Upper lobe of left lung (tissue), 4 donors: Measurements from ENCODE around the gene DRD3.

Experiments used
- EP300 ChIP-seq, 4 donors: sonication (generic); formaldehyde crosslinking; IDR thresholded peaks; one replicate each; pipeline ENCODE4 v1.5.1; 2017; ENCODE audit warnings: antibody characterized with exemption in 4 of 4, control low read depth in 2 of 4
- POLR2A ChIP-seq, 4 donors: fragments of 450-650 bp; IDR thresholded peaks; one replicate each; pipeline ENCODE4 v1.5.1; 2016 to 2017; ENCODE audit warnings: antibody characterized with exemption in 4 of 4, mild to moderate bottlenecking in 2 of 4
- POLR2AphosphoS5 ChIP-seq, 2 donors: sonication (generic); formaldehyde crosslinking; IDR thresholded peaks; one replicate each; pipeline ENCODE4 v1.5.1; 2017; ENCODE audit warnings: antibody characterized with exemption in 2 of 2
- TF ChIP-seq, protein P1 (sequence below), 6 experiments: fragments of 450-650 bp in 4 of 6; fragments of 200-600 bp in 2 of 6; sonication (generic) in 2 of 6; IDR thresholded peaks; one replicate each; pipeline ENCODE4 v1.5.1; 2016 to 2019; ENCODE audit warnings: antibody characterized with exemption in 6 of 6

DNA sequence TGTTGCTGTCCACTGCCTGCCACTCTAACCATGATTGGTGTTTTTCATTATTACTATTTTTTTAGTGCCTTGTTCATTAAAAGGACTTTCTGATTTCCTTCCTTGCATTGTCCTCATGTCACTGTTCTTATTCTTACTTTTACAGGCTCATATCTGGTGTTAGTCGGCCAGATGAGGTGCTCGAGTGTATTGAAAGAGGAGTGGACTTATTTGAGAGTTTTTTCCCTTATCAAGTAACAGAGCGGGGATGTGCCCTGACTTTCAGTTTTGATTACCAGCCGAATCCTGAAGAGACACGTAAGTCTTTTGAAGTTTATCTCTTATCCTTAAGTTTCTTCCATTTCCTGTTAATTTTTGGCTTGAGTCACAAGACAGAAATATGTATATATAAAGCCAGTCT, 99.1 kb downstream of the DRD3 start:
- TF ChIP-seq, protein P1, sequence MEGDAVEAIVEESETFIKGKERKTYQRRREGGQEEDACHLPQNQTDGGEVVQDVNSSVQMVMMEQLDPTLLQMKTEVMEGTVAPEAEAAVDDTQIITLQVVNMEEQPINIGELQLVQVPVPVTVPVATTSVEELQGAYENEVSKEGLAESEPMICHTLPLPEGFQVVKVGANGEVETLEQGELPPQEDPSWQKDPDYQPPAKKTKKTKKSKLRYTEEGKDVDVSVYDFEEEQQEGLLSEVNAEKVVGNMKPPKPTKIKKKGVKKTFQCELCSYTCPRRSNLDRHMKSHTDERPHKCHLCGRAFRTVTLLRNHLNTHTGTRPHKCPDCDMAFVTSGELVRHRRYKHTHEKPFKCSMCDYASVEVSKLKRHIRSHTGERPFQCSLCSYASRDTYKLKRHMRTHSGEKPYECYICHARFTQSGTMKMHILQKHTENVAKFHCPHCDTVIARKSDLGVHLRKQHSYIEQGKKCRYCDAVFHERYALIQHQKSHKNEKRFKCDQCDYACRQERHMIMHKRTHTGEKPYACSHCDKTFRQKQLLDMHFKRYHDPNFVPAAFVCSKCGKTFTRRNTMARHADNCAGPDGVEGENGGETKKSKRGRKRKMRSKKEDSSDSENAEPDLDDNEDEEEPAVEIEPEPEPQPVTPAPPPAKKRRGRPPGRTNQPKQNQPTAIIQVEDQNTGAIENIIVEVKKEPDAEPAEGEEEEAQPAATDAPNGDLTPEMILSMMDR (IDR thresholded peaks at IDR 0.05), result no peak
- TF ChIP-seq EP300 (IDR thresholded peaks at IDR 0.05), result no peak
- no peak for TF ChIP-seq POLR2AphosphoS5 (IDR thresholded peaks at IDR 0.05)
- no peak for TF ChIP-seq POLR2A (IDR thresholded peaks at IDR 0.05)
